Gastroesophageal sphincter (tissue), 3 donors: ENCODE data around the gene PIP5K1B.

Experiments used
- CTCF ChIP-seq, 4 experiments: fragments of 200-600 bp in 2 of 4; fragments of 450-650 bp in 2 of 4; sonication (generic) in 1 of 4; IDR thresholded peaks; one replicate each; pipeline ENCODE4 v1.5.1; 2017 to 2019; ENCODE audit warnings: antibody characterized with exemption in 4 of 4, mild to moderate bottlenecking in 2 of 4, moderate library complexity in 2 of 4
- EP300 ChIP-seq: sonication (generic); formaldehyde crosslinking; IDR thresholded peaks from one replicate; pipeline ENCODE4 v1.6.1; 2017; ENCODE audit warnings: antibody characterized with exemption, mild to moderate bottlenecking
- POLR2A ChIP-seq, 2 donors: fragments of 450-650 bp; IDR thresholded peaks; one replicate each; pipeline ENCODE4 v1.6.1; 2017; ENCODE audit warnings: antibody characterized with exemption in 2 of 2, mild to moderate bottlenecking in 2 of 2, moderate library complexity in 1 of 2
- POLR2AphosphoS5 ChIP-seq: sonication (generic); formaldehyde crosslinking; IDR thresholded peaks from one replicate; pipeline ENCODE4 v1.6.1; 2017; ENCODE audit warnings: antibody characterized with exemption

DNA sequence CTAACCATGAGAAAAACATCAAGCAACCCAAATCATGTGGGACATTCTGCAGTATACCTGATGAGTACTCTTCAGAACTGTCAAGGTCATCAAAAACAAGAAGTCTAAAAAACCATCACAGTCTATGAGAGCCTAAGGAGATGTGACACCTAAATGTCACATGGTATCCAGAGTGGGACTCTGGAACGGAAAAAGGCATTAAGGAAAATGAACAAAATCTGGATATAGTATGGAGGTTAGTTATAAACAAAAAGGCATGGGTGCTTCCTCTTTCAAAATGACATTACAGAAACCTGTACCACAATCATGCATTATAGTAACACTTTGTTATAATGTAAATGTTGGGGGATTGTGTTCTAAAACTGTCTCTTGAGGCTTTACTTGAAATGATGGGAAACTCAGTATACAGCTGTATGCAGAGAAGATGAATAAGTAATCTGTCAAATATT is 261.5 kb downstream of the PIP5K1B start:
- TF ChIP-seq CTCF (IDR thresholded peaks at IDR 0.05), result no peak
- no peak for TF ChIP-seq POLR2AphosphoS5
- no peak for TF ChIP-seq POLR2A (IDR thresholded peaks at IDR 0.05)
- no peak for TF ChIP-seq EP300
